ENCODE results near the gene SUMF2. TPM values are rescaled to one million over a fixed set of nuclear protein-coding genes. Genes with fewer than 3 reads are reported as not detected.

The SUMF2 gene
- total and polyA plus RNA-seq, 2 of the 4 experiments (the other 2 are of a cell fraction): 86.2 to 97.3 TPM

DNA sequence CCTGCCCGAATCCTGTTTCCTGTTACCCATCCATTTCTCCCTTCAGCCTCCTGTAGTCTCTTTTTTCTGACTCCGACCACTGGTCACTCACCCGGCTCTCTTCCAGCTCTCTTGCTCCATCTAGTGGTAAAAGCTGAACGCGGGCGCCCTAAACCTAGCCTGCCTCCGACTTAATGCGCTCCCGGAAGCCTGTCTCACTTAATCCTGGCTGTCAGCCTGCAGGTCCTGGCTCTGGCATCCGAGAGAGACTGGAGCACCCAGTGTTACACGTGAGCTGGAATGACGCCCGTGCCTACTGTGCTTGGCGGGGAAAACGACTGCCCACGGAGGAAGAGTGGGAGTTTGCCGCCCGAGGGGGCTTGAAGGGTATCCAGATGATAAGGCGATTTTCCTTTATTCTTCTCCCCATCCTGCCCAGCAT, 10.3 kb downstream of the SUMF2 start:
- in situ Hi-C loops (cut with MboI; ENCODE audit: low sequenced_read_pairs): loop anchor here (5.0 to 10.0 kb wide), 2 partner anchors 72 to 430 kb away; no protein-coding TSS in a partner anchor
- 5% methylated on average over 10 of the region's 19 CpGs; no CpG with 5 or more reads in 1 of the 2 experiments for WGBS, 2 experiments (ENCODE audit: extremely low coverage in 2 of 2, insufficient read length in 1 of 2)
- BruUV-seq (replicated peaks): no TSS peak

More for the DNA sequence above, 10.3 kb downstream of the SUMF2 start:
- Histone ChIP-seq H2BK20ac (ENCODE audit: low read depth, low read length) (no peak overlapping the region), H3K9me1 (ENCODE audit: insufficient read depth, low read length) (no peaks in the 10 kb centered on the region), H3K4ac (ENCODE audit: low read depth, low read length) (no peak overlapping the region), H3K23ac (ENCODE audit: low read depth, low read length) (no peak overlapping the region), H3K4me1 (ENCODE audit: control insufficient read depth, insufficient read depth, low read length) (peaks cover 8% of the 10 kb centered on the region; the same call in 1 of the 2 replicates), H3K27ac (ENCODE audit: insufficient read depth, low read length) (no peak overlapping the region), H3K14ac (replicated peaks; ENCODE audit: low read depth, low read length) (no peak overlapping the region), H3K27me3 (ENCODE audit: control insufficient read depth, insufficient read depth, low read length) (no peaks in the 10 kb centered on the region), H3K18ac (ENCODE audit: low read depth, low read length) (no peak overlapping the region), H3K4me2 (ENCODE audit: low read depth, low read length) (no peak overlapping the region), H3K9me3 (ENCODE audit: control insufficient read depth, insufficient read depth, low read length) (no peaks in the 10 kb centered on the region), H3K36me3 (ENCODE audit: control insufficient read depth, insufficient read depth, low read length) (peaks cover 34% of the 10 kb centered on the region), H3K56ac (ENCODE audit: extremely low read depth, insufficient read depth, low read length) (no peak overlapping the region), H3K4me3 (ENCODE audit: insufficient read depth, low read depth, low read length) (no peak overlapping the region), H2AFZ (replicated peaks; ENCODE audit: low read length, poor library complexity) (peak overlapping the region; percentile 79), H2BK5ac (ENCODE audit: low read depth, low read length, poor library complexity, severe bottlenecking) (no peak overlapping the region), H4K91ac (ENCODE audit: insufficient read depth, low read depth, low read length) (no peak overlapping the region), H3K79me1 (ENCODE audit: low read depth in 1 of 2, low read length in 2 of 2) (no peaks in the 10 kb centered on the region; a peak in 1 of 4 replicates), H3K9ac (ENCODE audit: low read depth, low read length) (no peak overlapping the region), H2AK5ac (ENCODE audit: low read depth, low read length) (no peak overlapping the region), H2BK120ac (ENCODE audit: low read depth, low read length) (no peak overlapping the region), H4K20me1 (ENCODE audit: insufficient read depth, low read length) (no peaks in the 10 kb centered on the region), H4K8ac (ENCODE audit: low read depth in 2 of 2, low read length in 2 of 2) (peak overlapping the region in 1 of 2 experiments; percentile 11; a peak in 1 of 4 replicates), H2AK9ac (replicated peaks; ENCODE audit: low read depth, low read length, poor library complexity) (peak overlapping the region; percentile 71), H2BK15ac (ENCODE audit: low read depth, low read length) (no peak overlapping the region), H4K5ac (ENCODE audit: low read depth, low read length) (no peak overlapping the region)
- ChIA-PET POLR2A (ENCODE audit: unreplicated experiment) (no interaction called here), CTCF (interaction anchor here (0.6 to 1.6 kb wide), 5 partner anchors 9 to 74 kb away, joined by 3 to 7 read pairs (median 3); no protein-coding TSS in a partner anchor)
- intact Hi-C loops (cut with micrococcal nuclease): loop anchor here (1.0 to 5.0 kb wide), 3 partner anchors 69 to 792 kb away; no protein-coding TSS in a partner anchor
- TF ChIP-seq MAFK (IDR thresholded peaks at IDR 0.05; ENCODE audit: low read depth, low read length) (no peak), FOS (IDR thresholded peaks at IDR 0.05; ENCODE audit: low read depth, low read length) (no peak), RAD21 (IDR thresholded peaks at IDR 0.05; ENCODE audit: low read length) (peak; percentile 95), CEBPB (IDR thresholded peaks at IDR 0.05; ENCODE audit: low read depth, low read length) (no peak), BHLHE40 (IDR thresholded peaks at IDR 0.05; ENCODE audit: low read depth, low read length) (no peak), MXI1 (IDR thresholded peaks at IDR 0.05; ENCODE audit: borderline replicate concordance, low read depth, low read length) (no peak), MAZ (IDR thresholded peaks at IDR 0.05; ENCODE audit: borderline replicate concordance, low read depth, low read length) (no peak), POLR2A (IDR thresholded peaks at IDR 0.05; ENCODE audit: low read depth, low read length) (0 out of 2 replicates have a peak, but pooled peaks have one; percentile 31), NFE2L2 (IDR thresholded peaks at IDR 0.05; ENCODE audit: low read depth, low read length) (no peak), RFX5 (IDR thresholded peaks at IDR 0.05; ENCODE audit: low read depth, low read length) (no peak), CHD1 (IDR thresholded peaks at IDR 0.05; ENCODE audit: low read depth, low read length) (no peak), RCOR1 (IDR thresholded peaks at IDR 0.05; ENCODE audit: insufficient replicate concordance, low read length) (no peak), SMC3 (IDR thresholded peaks at IDR 0.05; ENCODE audit: low read depth, low read length) (peak; percentile 88)
- TF ChIP-seq, protein P1, sequence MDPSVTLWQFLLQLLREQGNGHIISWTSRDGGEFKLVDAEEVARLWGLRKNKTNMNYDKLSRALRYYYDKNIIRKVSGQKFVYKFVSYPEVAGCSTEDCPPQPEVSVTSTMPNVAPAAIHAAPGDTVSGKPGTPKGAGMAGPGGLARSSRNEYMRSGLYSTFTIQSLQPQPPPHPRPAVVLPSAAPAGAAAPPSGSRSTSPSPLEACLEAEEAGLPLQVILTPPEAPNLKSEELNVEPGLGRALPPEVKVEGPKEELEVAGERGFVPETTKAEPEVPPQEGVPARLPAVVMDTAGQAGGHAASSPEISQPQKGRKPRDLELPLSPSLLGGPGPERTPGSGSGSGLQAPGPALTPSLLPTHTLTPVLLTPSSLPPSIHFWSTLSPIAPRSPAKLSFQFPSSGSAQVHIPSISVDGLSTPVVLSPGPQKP (IDR thresholded peaks at IDR 0.05; ENCODE audit: borderline replicate concordance, low read depth, low read length): no peak
- TF ChIP-seq, protein P2, sequence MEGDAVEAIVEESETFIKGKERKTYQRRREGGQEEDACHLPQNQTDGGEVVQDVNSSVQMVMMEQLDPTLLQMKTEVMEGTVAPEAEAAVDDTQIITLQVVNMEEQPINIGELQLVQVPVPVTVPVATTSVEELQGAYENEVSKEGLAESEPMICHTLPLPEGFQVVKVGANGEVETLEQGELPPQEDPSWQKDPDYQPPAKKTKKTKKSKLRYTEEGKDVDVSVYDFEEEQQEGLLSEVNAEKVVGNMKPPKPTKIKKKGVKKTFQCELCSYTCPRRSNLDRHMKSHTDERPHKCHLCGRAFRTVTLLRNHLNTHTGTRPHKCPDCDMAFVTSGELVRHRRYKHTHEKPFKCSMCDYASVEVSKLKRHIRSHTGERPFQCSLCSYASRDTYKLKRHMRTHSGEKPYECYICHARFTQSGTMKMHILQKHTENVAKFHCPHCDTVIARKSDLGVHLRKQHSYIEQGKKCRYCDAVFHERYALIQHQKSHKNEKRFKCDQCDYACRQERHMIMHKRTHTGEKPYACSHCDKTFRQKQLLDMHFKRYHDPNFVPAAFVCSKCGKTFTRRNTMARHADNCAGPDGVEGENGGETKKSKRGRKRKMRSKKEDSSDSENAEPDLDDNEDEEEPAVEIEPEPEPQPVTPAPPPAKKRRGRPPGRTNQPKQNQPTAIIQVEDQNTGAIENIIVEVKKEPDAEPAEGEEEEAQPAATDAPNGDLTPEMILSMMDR (conservative IDR thresholded peaks at IDR 0.05; ENCODE audit: low read depth, low read length): peak; percentile 96
- TF ChIP-seq, protein P3, sequence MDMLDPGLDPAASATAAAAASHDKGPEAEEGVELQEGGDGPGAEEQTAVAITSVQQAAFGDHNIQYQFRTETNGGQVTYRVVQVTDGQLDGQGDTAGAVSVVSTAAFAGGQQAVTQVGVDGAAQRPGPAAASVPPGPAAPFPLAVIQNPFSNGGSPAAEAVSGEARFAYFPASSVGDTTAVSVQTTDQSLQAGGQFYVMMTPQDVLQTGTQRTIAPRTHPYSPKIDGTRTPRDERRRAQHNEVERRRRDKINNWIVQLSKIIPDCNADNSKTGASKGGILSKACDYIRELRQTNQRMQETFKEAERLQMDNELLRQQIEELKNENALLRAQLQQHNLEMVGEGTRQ (IDR thresholded peaks at IDR 0.05; ENCODE audit: low read depth, low read length): no peak
- dilution Hi-C loops (cut with HindIII; ENCODE audit: low sequenced_read_pairs, unreplicated experiment): no loop called here
- DNase-seq (peak; percentile 72), ATAC-seq (ENCODE audit: low read depth) (peak; percentile 95)
